Gastrocnemius medialis (tissue), 4 donors: ENCODE measurements around the gene LDLRAD1. TPM values are rescaled to one million over a fixed set of nuclear protein-coding genes. Genes with fewer than 3 reads are reported as not detected.
"Not testable (repeated sequence)": the region's sequence is repeated elsewhere in the genome, so short reads cannot be mapped to it uniquely, and the experiment has no call there.

Source experiments
- ATAC-seq, 2 donors: fragments of 150-250 bp; one replicate each; pipeline ENCODE4 v1.9.1; 2016
- DNase-seq, 2 donors: peaks; one replicate each; pipeline ENCODE4 v3.0.0-alpha.2; 2019
- H3K27ac ChIP-seq, 4 donors: fragments of 200-600 bp; sonication (generic); 1 replicate in 1 of 4; 2 replicates in 3 of 4; pipeline ENCODE4 v1.5.1; 2016 to 2018; ENCODE audit warnings: mild to moderate bottlenecking in 2 of 4, moderate library complexity in 1 of 4
- H3K27me3 ChIP-seq, 3 donors: fragments of 200-600 bp; sonication (generic) in 2 of 3; 1 replicate in 1 of 3; 2 replicates in 2 of 3; pipeline versions ENCODE4 v1.5.1 to v1.6.0; 2016 to 2019; ENCODE audit warnings: mild to moderate bottlenecking in 1 of 3, moderate library complexity in 1 of 3
- H3K36me3 ChIP-seq, 2 donors: fragments of 200-600 bp; sonication (generic) in 1 of 2; one replicate each; pipeline ENCODE4 v1.5.1; 2017 to 2018
- H3K4me1 ChIP-seq, 2 donors: fragments of 200-600 bp; sonication (generic) in 1 of 2; one replicate each; pipeline ENCODE4 v1.5.1; 2016 to 2017; ENCODE audit warnings: mild to moderate bottlenecking in 2 of 2
- H3K4me3 ChIP-seq, 4 donors: fragments of 200-600 bp; sonication (generic) in 3 of 4; 1 replicate in 1 of 4; 2 replicates in 3 of 4; pipeline ENCODE4 v1.5.1; 2016 to 2019; ENCODE audit warnings: mild to moderate bottlenecking in 2 of 4
- H3K9me3 ChIP-seq, 3 donors: fragments of 200-600 bp; sonication (generic) in 2 of 3; 1 replicate in 1 of 3; 2 replicates in 2 of 3; pipeline ENCODE4 v1.5.1; 2016 to 2019
- POLR2A ChIP-seq, 2 donors: fragments of 450-650 bp; IDR thresholded peaks; one replicate each; pipeline ENCODE4 v1.6.1; 2017; ENCODE audit warnings: antibody characterized with exemption in 2 of 2, mild to moderate bottlenecking in 2 of 2, moderate library complexity in 2 of 2
- in situ Hi-C, 4 donors: fragments of 200-750 bp; cut with MboI; loops; one replicate each; pipeline versions ENCODE4 v1.15.0 to v1.8.0; 2017; ENCODE audit warnings: low sequenced_read_pairs in 4 of 4
- intact Hi-C: fragments of 100-400 bp; cut with DNase I; formaldehyde crosslinking; loops from one replicate; pipeline ENCODE4 v1.15.1; 2023; ENCODE audit warnings: low total_unique reads
- total RNA-seq, 4 donors: library from RNA; depleted of rRNA; stranded (reverse); fragments of >200 nt; gene quantifications; one replicate each; pipeline versions ENCODE4 v1.1.0 to v1.2.3, GENCODE V29; 2016
- TF ChIP-seq, protein P1 (sequence below), 5 experiments: fragments of 450-650 bp in 3 of 5; fragments of 200-600 bp in 2 of 5; sonication (generic) in 2 of 5; IDR thresholded peaks in 4 of 5; conservative IDR thresholded peaks in 1 of 5; 1 replicate in 4 of 5; 2 replicates in 1 of 5; pipeline ENCODE4 v1.5.1; 2016 to 2019; ENCODE audit warnings: antibody characterized with exemption in 5 of 5, mild to moderate bottlenecking in 3 of 5, moderate library complexity in 3 of 5

Gene LDLRAD1
- total RNA-seq, 4 donors from 2014 or later = not detected

DNA sequence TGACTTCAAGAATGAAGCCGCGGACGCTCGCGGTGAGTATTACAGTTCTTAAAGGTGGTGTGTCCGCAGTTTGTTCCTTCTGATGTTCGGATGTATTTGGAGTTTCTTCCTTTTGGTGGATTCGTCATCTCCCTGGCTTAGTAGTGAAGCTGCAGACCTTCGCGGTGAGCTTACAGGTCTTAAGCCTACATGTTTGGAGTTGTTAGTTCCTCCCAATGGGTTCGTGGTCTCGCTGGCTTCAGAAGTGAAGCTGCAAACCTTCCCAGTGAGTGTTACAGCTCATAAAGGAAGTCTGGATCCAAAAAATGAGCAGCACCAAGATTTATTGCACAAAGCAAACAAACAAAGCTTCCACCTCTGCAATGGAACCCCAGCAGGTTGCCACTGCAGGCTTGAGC lies 14.7 kb downstream of the LDLRAD1 start:
- in situ Hi-C loops (no loop called here), intact Hi-C loops (no loop called here)
- ATAC-seq (no peak), DNase-seq (no peak)
- TF ChIP-seq, protein P1, sequence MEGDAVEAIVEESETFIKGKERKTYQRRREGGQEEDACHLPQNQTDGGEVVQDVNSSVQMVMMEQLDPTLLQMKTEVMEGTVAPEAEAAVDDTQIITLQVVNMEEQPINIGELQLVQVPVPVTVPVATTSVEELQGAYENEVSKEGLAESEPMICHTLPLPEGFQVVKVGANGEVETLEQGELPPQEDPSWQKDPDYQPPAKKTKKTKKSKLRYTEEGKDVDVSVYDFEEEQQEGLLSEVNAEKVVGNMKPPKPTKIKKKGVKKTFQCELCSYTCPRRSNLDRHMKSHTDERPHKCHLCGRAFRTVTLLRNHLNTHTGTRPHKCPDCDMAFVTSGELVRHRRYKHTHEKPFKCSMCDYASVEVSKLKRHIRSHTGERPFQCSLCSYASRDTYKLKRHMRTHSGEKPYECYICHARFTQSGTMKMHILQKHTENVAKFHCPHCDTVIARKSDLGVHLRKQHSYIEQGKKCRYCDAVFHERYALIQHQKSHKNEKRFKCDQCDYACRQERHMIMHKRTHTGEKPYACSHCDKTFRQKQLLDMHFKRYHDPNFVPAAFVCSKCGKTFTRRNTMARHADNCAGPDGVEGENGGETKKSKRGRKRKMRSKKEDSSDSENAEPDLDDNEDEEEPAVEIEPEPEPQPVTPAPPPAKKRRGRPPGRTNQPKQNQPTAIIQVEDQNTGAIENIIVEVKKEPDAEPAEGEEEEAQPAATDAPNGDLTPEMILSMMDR (IDR thresholded peaks at IDR 0.05 in 4 of 5, conservative IDR thresholded peaks at IDR 0.05 in 1 of 5) = no peak
- TF ChIP-seq POLR2A (IDR thresholded peaks at IDR 0.05) = no peak
- no peak overlapping the region for H3K27ac ChIP-seq
- H3K4me1 ChIP-seq = no peaks in the 10 kb centered on the region
- H3K36me3 ChIP-seq = no peaks in the 10 kb centered on the region
- no peaks in the 10 kb centered on the region for H3K9me3 ChIP-seq
- H3K27me3 ChIP-seq = no peaks in the 10 kb centered on the region
- no peak overlapping the region for H3K4me3 ChIP-seq

DNA sequence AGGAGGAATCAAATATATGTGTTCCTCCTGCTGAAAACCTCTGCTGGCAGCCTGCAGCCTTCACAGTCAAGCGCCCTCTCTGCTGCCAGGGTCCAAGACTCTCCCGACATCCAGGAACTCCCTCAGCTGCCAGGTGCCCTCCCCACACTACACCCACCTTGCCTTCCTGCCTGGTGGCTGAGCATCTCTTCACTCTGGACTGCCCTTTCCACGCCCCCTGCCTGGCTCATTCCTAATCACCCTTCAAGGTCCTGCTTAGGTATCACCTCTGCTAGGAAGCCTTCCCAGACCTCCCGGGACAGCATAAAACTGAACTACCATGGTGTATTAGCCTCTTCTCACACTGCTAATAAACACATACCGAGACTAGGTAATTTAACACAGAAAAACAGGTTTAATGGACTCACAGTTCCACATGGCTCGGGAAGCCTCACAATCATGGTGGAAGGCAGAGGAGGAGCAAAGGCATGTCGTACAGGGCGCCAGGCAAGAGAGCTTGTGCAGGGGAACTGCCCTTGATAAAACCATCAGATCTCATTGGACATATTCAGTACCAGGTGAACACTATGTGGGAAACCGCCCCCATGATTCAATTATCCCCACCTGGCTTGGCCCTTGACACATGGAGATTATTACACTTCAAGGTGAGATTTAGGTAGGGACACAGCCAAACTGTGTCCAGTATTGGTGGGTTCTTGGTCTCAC lies 15.3 kb downstream of the LDLRAD1 start:
- Histone ChIP-seq H3K36me3 (no peaks in the 10 kb centered on the region), H3K4me1 (no peaks in the 10 kb centered on the region), H3K27me3 (no peaks in the 10 kb centered on the region), H3K4me3 (no peak overlapping the region), H3K9me3 (no peaks in the 10 kb centered on the region), H3K27ac (no peak overlapping the region)
- in situ Hi-C loops (no loop called here), intact Hi-C loops (no loop called here)
- TF ChIP-seq POLR2A (IDR thresholded peaks at IDR 0.05) = no peak
- no peak for ATAC-seq
- DNase-seq = no peak

DNA sequence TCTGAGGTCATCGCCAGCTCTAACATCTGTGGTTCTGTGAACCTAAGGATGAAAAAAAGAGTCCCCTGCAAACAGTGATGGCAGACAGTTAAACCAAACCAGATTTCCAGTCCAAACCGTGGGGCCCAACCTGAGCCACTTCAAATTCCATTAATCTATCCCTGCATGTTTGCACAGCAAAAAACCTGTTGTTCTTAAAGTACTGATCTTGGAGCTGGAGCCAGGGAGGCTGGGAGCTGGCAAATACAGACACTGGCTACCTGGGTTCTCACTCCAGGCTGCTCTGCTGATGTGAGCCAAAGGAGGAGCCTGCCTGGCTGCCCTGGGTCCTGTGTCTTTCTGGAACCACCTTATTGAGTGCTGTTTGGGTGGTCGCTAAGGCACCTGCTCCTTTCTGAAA lies 16.4 kb downstream of the LDLRAD1 start:
- no peaks in the 10 kb centered on the region for H3K27me3 ChIP-seq
- no peak for ATAC-seq

DNA sequence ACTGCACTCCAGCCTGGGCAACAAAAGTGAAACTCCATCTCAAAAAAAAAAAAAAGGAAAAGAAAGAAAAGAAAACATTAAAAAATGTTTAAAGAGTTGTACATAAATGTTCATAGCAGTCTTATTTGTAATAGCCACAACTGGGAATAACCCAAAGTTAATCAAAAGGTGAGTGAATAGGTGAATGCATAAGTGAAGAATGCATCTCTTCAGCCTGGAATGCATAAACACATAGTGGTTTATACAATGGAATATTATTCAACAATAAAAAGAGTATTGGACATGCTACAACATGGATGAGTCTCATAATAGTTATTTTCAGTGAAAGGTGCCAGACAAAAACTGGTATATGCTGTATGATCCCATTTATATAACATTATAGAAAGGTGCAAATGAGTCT lies 18.1 kb downstream of the LDLRAD1 start:
- intact Hi-C loops = no loop called here
- no peak for DNase-seq
- Histone ChIP-seq H3K9me3 (no peaks in the 10 kb centered on the region), H3K27me3 (no peaks in the 10 kb centered on the region), H3K4me1 (no peaks in the 10 kb centered on the region), H3K36me3 (no peaks in the 10 kb centered on the region), H3K4me3 (no peak overlapping the region), H3K27ac (no peak overlapping the region)
- in situ Hi-C loops = no loop called here
- no peak for ATAC-seq
- no peak for TF ChIP-seq POLR2A (IDR thresholded peaks at IDR 0.05)
- TF ChIP-seq, protein P1 (IDR thresholded peaks at IDR 0.05 in 4 of 5, conservative IDR thresholded peaks at IDR 0.05 in 1 of 5) = no peak

More for the DNA sequence above, 16.4 kb downstream of the LDLRAD1 start:
- H3K4me3 ChIP-seq = no peak overlapping the region
- in situ Hi-C loops (no loop called here), intact Hi-C loops (no loop called here)
- H3K27ac ChIP-seq = no peak overlapping the region
- DNase-seq = no peak
- no peaks in the 10 kb centered on the region for H3K9me3 ChIP-seq
- H3K36me3 ChIP-seq = no peaks in the 10 kb centered on the region
- TF ChIP-seq, protein P1 (IDR thresholded peaks at IDR 0.05 in 4 of 5, conservative IDR thresholded peaks at IDR 0.05 in 1 of 5) = no peak
- TF ChIP-seq POLR2A (IDR thresholded peaks at IDR 0.05) = no peak
- no peaks in the 10 kb centered on the region for H3K4me1 ChIP-seq

DNA sequence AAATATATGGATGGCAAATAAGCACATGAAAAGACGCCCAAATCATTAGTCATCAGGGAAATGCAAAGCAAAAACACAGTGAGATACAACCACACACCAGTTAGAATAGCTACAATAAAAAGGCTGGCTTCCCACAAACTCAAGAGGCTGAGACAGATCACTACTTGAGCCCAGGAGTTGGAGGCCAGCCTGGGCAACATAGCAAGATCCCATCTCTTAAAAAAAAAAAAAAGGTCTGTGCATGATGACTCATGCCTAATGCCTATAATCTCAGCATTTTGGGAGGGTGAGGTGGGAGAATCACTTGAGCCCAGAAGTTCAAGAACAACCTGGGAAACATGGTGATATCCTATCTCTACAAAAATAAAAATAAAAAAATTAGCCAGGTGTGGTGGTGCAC lies 19.8 kb downstream of the LDLRAD1 start:
- DNase-seq (no peak), ATAC-seq (no peak)
- H3K4me3 ChIP-seq = no peak overlapping the region
- H3K9me3 ChIP-seq = no peaks in the 10 kb centered on the region
- in situ Hi-C loops = no loop called here
- intact Hi-C loops = no loop called here
- H3K27ac ChIP-seq = no peak overlapping the region
- no peaks in the 10 kb centered on the region for H3K4me1 ChIP-seq
- H3K36me3 ChIP-seq = no peaks in the 10 kb centered on the region
- TF ChIP-seq POLR2A (IDR thresholded peaks at IDR 0.05) = no peak
- H3K27me3 ChIP-seq = no peaks in the 10 kb centered on the region

DNA sequence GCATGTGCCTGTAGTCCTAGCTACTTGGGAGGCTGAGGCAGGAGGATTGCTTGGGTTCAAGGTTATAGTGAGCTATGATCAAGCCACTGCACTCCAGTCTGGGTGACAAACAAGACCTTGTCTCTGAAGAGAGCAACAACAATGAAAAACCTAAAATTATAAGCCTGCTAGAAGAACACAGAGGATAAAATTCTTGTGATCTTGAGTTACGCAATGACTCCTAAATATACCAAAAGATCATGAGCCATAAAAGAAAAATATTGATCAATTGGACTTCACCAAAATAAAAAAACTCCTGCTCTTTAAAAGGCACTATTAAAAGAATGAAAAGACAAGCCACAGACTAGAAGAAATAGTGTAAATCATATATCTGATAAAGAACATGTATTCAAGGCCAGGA lies 22.3 kb downstream of the LDLRAD1 start:
- DNase-seq (no peak), ATAC-seq (no peak)
- Histone ChIP-seq H3K4me3 (no peak overlapping the region), H3K9me3 (no peaks in the 10 kb centered on the region), H3K27ac (no peak overlapping the region), H3K4me1 (no peaks in the 10 kb centered on the region), H3K36me3 (no peaks in the 10 kb centered on the region), H3K27me3 (no peaks in the 10 kb centered on the region)
- intact Hi-C loops (no loop called here), in situ Hi-C loops (no loop called here)
- TF ChIP-seq, protein P1 (IDR thresholded peaks at IDR 0.05 in 4 of 5, conservative IDR thresholded peaks at IDR 0.05 in 1 of 5) = no peak
- TF ChIP-seq POLR2A (IDR thresholded peaks at IDR 0.05) = no peak

DNA sequence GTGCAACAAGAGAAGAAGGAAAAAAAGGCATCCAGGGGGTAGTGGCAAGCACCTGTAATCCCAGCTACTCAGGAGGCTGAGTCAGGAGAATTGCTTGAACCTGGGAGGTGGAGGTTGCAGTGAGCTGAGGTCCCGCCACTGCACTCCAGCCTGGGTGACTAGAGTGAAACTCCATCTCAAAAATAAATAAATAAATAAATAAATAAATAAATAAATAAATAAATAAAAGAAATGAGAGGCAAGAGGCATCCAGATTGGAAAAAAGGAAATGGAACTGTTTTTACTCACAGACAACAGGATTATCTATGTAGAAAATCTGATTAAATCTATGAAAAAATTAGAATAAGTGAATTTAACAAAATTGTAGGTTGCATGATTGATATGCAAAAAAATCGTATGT lies 23.5 kb downstream of the LDLRAD1 start:
- H3K36me3 ChIP-seq, ATAC-seq, H3K27me3 ChIP-seq, H3K9me3 ChIP-seq, H3K4me1 ChIP-seq, DNase-seq, in situ Hi-C loops, H3K4me3 ChIP-seq, intact Hi-C loops, H3K27ac ChIP-seq: not testable (repeated sequence)
